DND-41 (cell line): Measurements from ENCODE around the gene PIK3R3.

ENCODE experiments used
- EZH2 ChIP-seq: IDR thresholded peaks from 3 replicates; pipeline ENCODE4 v1.6.1; 2012; ENCODE audit warnings: borderline replicate concordance, low read depth, mild to moderate bottlenecking, moderate library complexity, low read length, inconsistent platforms; ENCODE audit not compliant: severe bottlenecking
- TF ChIP-seq, protein P1 (sequence below): IDR thresholded peaks from 2 replicates; pipeline ENCODE4 v1.5.1; 2012; ENCODE audit warnings: borderline replicate concordance, low read length, moderate library complexity, mild to moderate bottlenecking; ENCODE audit not compliant: poor library complexity, severe bottlenecking; ENCODE audit errors: extremely low read depth

DNA sequence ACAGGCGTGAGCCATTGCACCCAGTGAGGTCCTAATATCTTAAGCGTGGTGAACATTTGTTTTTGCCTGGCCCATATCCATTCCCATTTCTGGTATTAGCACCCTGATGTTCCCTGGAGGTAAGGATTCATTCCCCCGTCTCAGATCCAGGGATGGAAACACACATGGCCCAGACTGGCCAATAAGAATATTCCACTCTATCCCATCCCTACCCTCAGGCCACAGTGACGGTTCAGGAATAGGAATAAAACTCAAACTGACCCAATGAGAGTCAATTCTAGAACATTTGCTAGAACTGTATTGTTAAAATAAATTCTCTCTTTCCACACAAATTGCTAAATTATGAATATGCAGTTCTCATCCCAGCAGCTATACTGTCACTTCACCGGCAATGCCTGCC lies 76.1 kb downstream of the PIK3R3 start:
- TF ChIP-seq EZH2 = no peak
- TF ChIP-seq, protein P1, sequence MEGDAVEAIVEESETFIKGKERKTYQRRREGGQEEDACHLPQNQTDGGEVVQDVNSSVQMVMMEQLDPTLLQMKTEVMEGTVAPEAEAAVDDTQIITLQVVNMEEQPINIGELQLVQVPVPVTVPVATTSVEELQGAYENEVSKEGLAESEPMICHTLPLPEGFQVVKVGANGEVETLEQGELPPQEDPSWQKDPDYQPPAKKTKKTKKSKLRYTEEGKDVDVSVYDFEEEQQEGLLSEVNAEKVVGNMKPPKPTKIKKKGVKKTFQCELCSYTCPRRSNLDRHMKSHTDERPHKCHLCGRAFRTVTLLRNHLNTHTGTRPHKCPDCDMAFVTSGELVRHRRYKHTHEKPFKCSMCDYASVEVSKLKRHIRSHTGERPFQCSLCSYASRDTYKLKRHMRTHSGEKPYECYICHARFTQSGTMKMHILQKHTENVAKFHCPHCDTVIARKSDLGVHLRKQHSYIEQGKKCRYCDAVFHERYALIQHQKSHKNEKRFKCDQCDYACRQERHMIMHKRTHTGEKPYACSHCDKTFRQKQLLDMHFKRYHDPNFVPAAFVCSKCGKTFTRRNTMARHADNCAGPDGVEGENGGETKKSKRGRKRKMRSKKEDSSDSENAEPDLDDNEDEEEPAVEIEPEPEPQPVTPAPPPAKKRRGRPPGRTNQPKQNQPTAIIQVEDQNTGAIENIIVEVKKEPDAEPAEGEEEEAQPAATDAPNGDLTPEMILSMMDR = no peak
